ENCODE results near the gene CAST.

DNA sequence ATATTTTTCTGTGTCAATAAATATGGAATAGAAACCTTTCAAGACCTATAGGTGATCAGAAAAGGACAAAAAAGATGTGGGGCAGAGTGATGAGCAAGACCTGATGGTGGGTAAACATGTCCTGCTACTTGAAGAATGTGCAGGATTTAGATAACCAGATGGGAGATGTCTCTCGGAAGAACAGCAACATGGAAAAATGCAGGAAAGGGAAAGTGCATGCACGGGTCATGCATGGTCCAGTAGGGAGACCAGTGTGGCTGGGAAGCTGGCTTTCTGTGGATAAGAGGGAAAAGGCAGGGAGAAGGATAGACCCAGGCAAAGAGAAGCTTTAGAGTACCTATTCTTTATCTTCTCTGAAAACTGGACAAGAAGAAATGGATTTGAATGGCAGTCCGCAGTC is 7.1 kb upstream of the CAST start:
- TF ChIP-seq POLR2A (IDR thresholded peaks at IDR 0.05; ENCODE audit: low read depth, low read length) (no peak), POLR2AphosphoS5 (IDR thresholded peaks at IDR 0.05; ENCODE audit: low read depth, low read length) (no peak), TAF1 (IDR thresholded peaks at IDR 0.05; ENCODE audit: borderline replicate concordance, low read depth, low read length) (no peak)
